ENCODE data around the gene SHOC2. TPM values are rescaled to one million over a fixed set of nuclear protein-coding genes. Genes with fewer than 3 reads are reported as not detected.

The SHOC2 gene
- total and polyA plus RNA-seq, 12 donors, result 18.6 to 68.2 (median 48.5) TPM

- WGBS, 2 donors, result 59 to 68% methylated on average over 2 of the region's 2 CpGs
- no peak for DNase-seq
- Histone ChIP-seq H3K4me3 (no peak overlapping the region), H3K4me1 (peaks cover 0 to 21% (median 12%) of the 10 kb centered on the region in 9 donors), H3K27ac (no peak overlapping the region), H3K9me3 (no peaks in the 10 kb centered on the region), H3K36me3 (peaks cover 0 to 19% (median 0%) of the 10 kb centered on the region in 9 donors), H3K27me3 (no peaks in the 10 kb centered on the region)
- intact Hi-C loops (cut with DNase I), result no loop called here
- TF ChIP-seq CTCF (IDR thresholded peaks at IDR 0.05), result no peak
- no peak for ATAC-seq
Observed at GRCh38 chr10:110995301-110995700, 75.9 kb downstream of the SHOC2 start.

GRCh38 chr10:110996256-110996655, 76.9 kb downstream of the SHOC2 start:
- H3K36me3 ChIP-seq, result peaks cover 0 to 28% (median 0%) of the 10 kb centered on the region in 9 donors
- WGBS, 2 donors, result 97% methylated on average over 6 of the region's 6 CpGs
- H3K4me1 ChIP-seq, result peaks cover 0 to 20% (median 12%) of the 10 kb centered on the region in 9 donors
- no peak overlapping the region for H3K4me3 ChIP-seq
- no peak for ATAC-seq
- intact Hi-C loops (cut with DNase I), result no loop called here
- DNase-seq, result no peak
- no peak for TF ChIP-seq CTCF (IDR thresholded peaks at IDR 0.05)
- H3K9me3 ChIP-seq, result no peaks in the 10 kb centered on the region
- no peaks in the 10 kb centered on the region for H3K27me3 ChIP-seq
- no peak overlapping the region for H3K27ac ChIP-seq

- ATAC-seq (no peak), DNase-seq (no peak)
- no peaks in the 10 kb centered on the region for H3K27me3 ChIP-seq
- no peaks in the 10 kb centered on the region for H3K9me3 ChIP-seq
- H3K4me1 ChIP-seq, result no peaks in the 10 kb centered on the region
- TF ChIP-seq CTCF (IDR thresholded peaks at IDR 0.05), result no peak
- peaks cover 0 to 88% (median 26%) of the 10 kb centered on the region in 9 donors for H3K36me3 ChIP-seq
- no peak overlapping the region for H3K27ac ChIP-seq
- 96 to 100% methylated on average over 1 of the region's 1 CpG for WGBS, 2 donors
- intact Hi-C loops (cut with DNase I), result loop anchor here in 1 of 10 donors (5.0 kb wide), 1 partner anchor 82 kb away; no protein-coding TSS in a partner anchor
- no peak overlapping the region for H3K4me3 ChIP-seq
Observed at GRCh38 chr10:111004016-111004415, 84.6 kb downstream of the SHOC2 start.

- H3K27me3 ChIP-seq, result no peaks in the 10 kb centered on the region
- no peak overlapping the region for H3K27ac ChIP-seq
- no peak overlapping the region for H3K4me3 ChIP-seq
- no peak for ATAC-seq
- peaks cover 0 to 99% (median 30%) of the 10 kb centered on the region in 9 donors for H3K36me3 ChIP-seq
- no peak for TF ChIP-seq CTCF (IDR thresholded peaks at IDR 0.05)
- intact Hi-C loops (cut with DNase I), result no loop called here
- no peaks in the 10 kb centered on the region for H3K9me3 ChIP-seq
- DNase-seq, result no peak
- H3K4me1 ChIP-seq, result no peaks in the 10 kb centered on the region
- 94 to 96% methylated on average over 2 of the region's 2 CpGs for WGBS, 2 donors
Observed at GRCh38 chr10:111007486-111007885, 88.1 kb downstream of the SHOC2 start.
